GM13976 (cell line): ENCODE data around the gene SH3PXD2A.

Experiments
- DNase-seq: peaks from one replicate; pipeline ENCODE4 v3.0.0; 2012; ENCODE audit warnings: low spot score
- CTCF ChIP-seq: IDR thresholded peaks from 2 replicates; pipeline ENCODE4 v1.5.1; 2012; ENCODE audit warnings: borderline replicate concordance, mild to moderate bottlenecking; ENCODE audit not compliant: insufficient read depth; ENCODE audit errors: extremely low read depth, missing control alignments, control extremely low read depth
- in situ Hi-C: fragments of 300-500 bp; cut with MboI; formaldehyde crosslinking; loops from one replicate; pipeline ENCODE4 v1.12.0; 2022; ENCODE audit warnings: low sequenced_read_pairs, mixed read lengths, inconsistent platforms; ENCODE audit not compliant: unreplicated experiment

Gene SH3PXD2A

GRCh38 chr10:103616705-103617601 lies 238.4 kb downstream of the SH3PXD2A start:
- no peak for TF ChIP-seq CTCF
- in situ Hi-C loops: no loop called here
- DNase-seq: no peak

GRCh38 chr10:103614306-103615158 lies 240.8 kb downstream of the SH3PXD2A start:
- DNase-seq: no peak
- no peak for TF ChIP-seq CTCF
- in situ Hi-C loops: no loop called here

GRCh38 chr10:103613616-103614015 lies 241.8 kb downstream of the SH3PXD2A start:
- TF ChIP-seq CTCF: no peak
- DNase-seq: no peak
- in situ Hi-C loops: no loop called here

- in situ Hi-C loops: no loop called here
- DNase-seq: no peak
- no peak for TF ChIP-seq CTCF
Observed at GRCh38 chr10:103612462-103613365, 242.7 kb downstream of the SH3PXD2A start.

GRCh38 chr10:103610921-103611511 lies 244.4 kb downstream of the SH3PXD2A start:
- in situ Hi-C loops: no loop called here
- no peak for TF ChIP-seq CTCF

More at GRCh38 chr10:103610921-103611511, 244.4 kb downstream of the SH3PXD2A start:
- DNase-seq: no peak
